ENCODE measurements around the gene PPP1CA.
"Not testable (repeated sequence)": the region's sequence is repeated elsewhere in the genome, so short reads cannot be mapped to it uniquely, and the experiment has no call there.

Gene PPP1CA

GRCh38 chr11:67416416-67417335 lies 15.0 kb upstream of the PPP1CA start:
- DNase-seq, result peak; percentile 25

GRCh38 chr11:67415501-67416304 lies 14.0 kb upstream of the PPP1CA start, which contains the start of gene CARNS1:
Gene CARNS1, plus strand, starts transcription at chr11:67415678. Its CDS starts 522 bp downstream, at chr11:67416200.
- DNase-seq, result no peak

GRCh38 chr11:67413266-67413849 lies 11.7 kb upstream of the PPP1CA start:
- no peak for DNase-seq

- DNase-seq, result no peak
Observed at GRCh38 chr11:67412495-67413179, 11.0 kb upstream of the PPP1CA start.

GRCh38 chr11:67411785-67412152 lies 10.1 kb upstream of the PPP1CA start:
- no peak for DNase-seq

GRCh38 chr11:67410984-67411784 lies 9.5 kb upstream of the PPP1CA start:
- DNase-seq, result no peak

GRCh38 chr11:67410369-67410831 lies 8.7 kb upstream of the PPP1CA start:
- no peak for DNase-seq

- peak; percentile 46 for DNase-seq
Observed at GRCh38 chr11:67409781-67410368, 8.2 kb upstream of the PPP1CA start.

GRCh38 chr11:67409261-67409666 lies 7.6 kb upstream of the PPP1CA start:
- DNase-seq, result no peak

GRCh38 chr11:67408437-67409200 lies 7.0 kb upstream of the PPP1CA start:
- DNase-seq, result no peak

GRCh38 chr11:67407688-67408163 lies 6.1 kb upstream of the PPP1CA start:
- DNase-seq, result no peak

- no peak for DNase-seq
Observed at GRCh38 chr11:67406969-67407687, 5.5 kb upstream of the PPP1CA start.

GRCh38 chr11:67406420-67406968 lies 4.8 kb upstream of the PPP1CA start:
- DNase-seq, result no peak

- DNase-seq, result no peak
Observed at GRCh38 chr11:67405688-67406339, 4.2 kb upstream of the PPP1CA start.

- no peak for DNase-seq
Observed at GRCh38 chr11:67405196-67405567, 3.5 kb upstream of the PPP1CA start.

GRCh38 chr11:67404515-67405195 lies 3.0 kb upstream of the PPP1CA start:
- DNase-seq, result no peak

GRCh38 chr11:67403085-67403484 lies 1.4 kb upstream of the PPP1CA start:
- not testable (repeated sequence) for DNase-seq

- DNase-seq, result not testable (repeated sequence)
Observed at GRCh38 chr11:67402192-67402839, 658 bp upstream of the PPP1CA start.
